H9 (cell line): ENCODE data around the gene SLC16A3. TPM values are rescaled to one million over a fixed set of nuclear protein-coding genes. Genes with fewer than 3 reads are reported as not detected.

ENCODE experiments used
- DNase-seq: peaks from one replicate; pipeline ENCODE4 v3.0.0-alpha.2; 2017
- H2AFZ ChIP-seq: one replicate; pipeline ENCODE4 v1.6.1; 2013; ENCODE audit warnings: mild to moderate bottlenecking, low read length, control low read depth, moderate library complexity
- H2AK5ac ChIP-seq: 2 replicates; pipeline ENCODE4 v1.6.1; 2013; ENCODE audit warnings: low read length, control low read depth, mixed read lengths; ENCODE audit not compliant: insufficient read length
- H2BK120ac ChIP-seq: one replicate; pipeline ENCODE4 v1.6.1; 2013; ENCODE audit warnings: low read depth, mild to moderate bottlenecking, low read length, control low read depth, inconsistent platforms; ENCODE audit not compliant: poor library complexity, severe bottlenecking
- H2BK12ac ChIP-seq: 2 replicates; pipeline ENCODE4 v1.6.1; 2013; ENCODE audit warnings: low read length, control low read depth, mixed read lengths, low read depth; ENCODE audit not compliant: insufficient read length
- H2BK15ac ChIP-seq: 2 replicates; pipeline ENCODE4 v1.6.1; 2013; ENCODE audit warnings: low read depth, low read length, control low read depth
- H2BK20ac ChIP-seq: one replicate; pipeline ENCODE4 v1.6.1; 2013; ENCODE audit warnings: low read depth, mild to moderate bottlenecking, low read length, control low read depth, inconsistent platforms; ENCODE audit not compliant: poor library complexity, severe bottlenecking
- H2BK5ac ChIP-seq: 2 replicates; pipeline ENCODE4 v1.6.1; 2013; ENCODE audit warnings: low read length, control low read depth, mixed read lengths; ENCODE audit not compliant: insufficient read length
- H3K14ac ChIP-seq: 2 replicates; pipeline ENCODE4 v1.6.1; 2013; ENCODE audit warnings: low read length, control low read depth; ENCODE audit not compliant: insufficient read depth
- H3K18ac ChIP-seq: 2 replicates; pipeline ENCODE4 v1.6.1; 2013; ENCODE audit warnings: low read depth, mild to moderate bottlenecking, mixed read lengths, low read length, control low read depth; ENCODE audit not compliant: insufficient read length
- H3K23ac ChIP-seq: 2 replicates; pipeline ENCODE4 v1.6.1; 2013; ENCODE audit warnings: low read length, control low read depth, mixed read lengths, low read depth; ENCODE audit not compliant: insufficient read length
- H3K23me2 ChIP-seq: 2 replicates; pipeline ENCODE4 v1.6.1; 2013; ENCODE audit warnings: low read depth, mild to moderate bottlenecking, mixed read lengths, low read length, control low read depth; ENCODE audit not compliant: insufficient read length, poor library complexity, severe bottlenecking
- H3K27ac ChIP-seq: 2 replicates; pipeline ENCODE4 v1.5.1; 2013; ENCODE audit warnings: low read length, control low read depth, mixed read lengths, low read depth; ENCODE audit not compliant: insufficient read length
- H3K27me3 ChIP-seq: 2 replicates; pipeline ENCODE4 v1.6.1; 2013; ENCODE audit warnings: low read length, control low read depth, inconsistent platforms; ENCODE audit not compliant: insufficient read depth
- H3K4ac ChIP-seq: 2 replicates; pipeline ENCODE4 v1.6.1; 2013; ENCODE audit warnings: low read depth, mild to moderate bottlenecking, control low read depth, inconsistent platforms, low read length, moderate library complexity
- H3K4me1 ChIP-seq: 2 replicates; pipeline ENCODE4 v1.6.1; 2013; ENCODE audit warnings: low read length, control low read depth, inconsistent platforms; ENCODE audit not compliant: insufficient read depth
- H3K4me2 ChIP-seq: 2 replicates; pipeline ENCODE4 v1.6.1; 2013; ENCODE audit warnings: low read length, control low read depth, mixed read lengths; ENCODE audit not compliant: insufficient read length, insufficient read depth
- H3K56ac ChIP-seq: 2 replicates; pipeline ENCODE4 v1.6.1; 2013; ENCODE audit warnings: low read depth, mild to moderate bottlenecking, mixed read lengths, low read length, control low read depth; ENCODE audit not compliant: insufficient read length
- H3K79me1 ChIP-seq: 2 replicates; pipeline ENCODE4 v1.6.1; 2013; ENCODE audit warnings: low read depth, mild to moderate bottlenecking, moderate library complexity, low read length, control low read depth, inconsistent platforms; ENCODE audit not compliant: insufficient read depth, poor library complexity, severe bottlenecking
- H3K79me2 ChIP-seq: 2 replicates; pipeline ENCODE4 v1.6.1; 2013; ENCODE audit warnings: low read length, control low read depth, inconsistent platforms; ENCODE audit not compliant: insufficient read depth
- H3K9ac ChIP-seq: 2 replicates; pipeline ENCODE4 v1.6.1; 2013; ENCODE audit warnings: low read length, control low read depth, mixed read lengths; ENCODE audit not compliant: insufficient read length; ENCODE audit errors: extremely low read depth
- H3K9me3 ChIP-seq: one replicate; pipeline ENCODE4 v1.6.1; 2013; ENCODE audit warnings: low read depth, low read length, inconsistent platforms; ENCODE audit not compliant: control insufficient read depth
- H3T11ph ChIP-seq: one replicate; pipeline ENCODE4 v1.6.1; 2013; ENCODE audit warnings: mild to moderate bottlenecking, low read length, control low read depth, inconsistent platforms
- H4K20me1 ChIP-seq: one replicate; pipeline ENCODE4 v1.6.1; 2013; ENCODE audit not compliant: control insufficient read depth, insufficient read length, insufficient read depth
- H4K5ac ChIP-seq: 2 replicates; pipeline ENCODE4 v1.6.1; 2013; ENCODE audit warnings: low read depth, mild to moderate bottlenecking, mixed read lengths, low read length, control low read depth; ENCODE audit not compliant: insufficient read length
- H4K8ac ChIP-seq: replicated peaks from 2 replicates; pipeline ENCODE4 v1.6.1; 2013; ENCODE audit warnings: low read length, control low read depth, mixed read lengths, low read depth; ENCODE audit not compliant: insufficient read length
- H4K91ac ChIP-seq: 2 replicates; pipeline ENCODE4 v1.6.1; 2013; ENCODE audit warnings: low read depth, mild to moderate bottlenecking, moderate library complexity, mixed read lengths, low read length, control low read depth; ENCODE audit not compliant: insufficient read length
- H3K27ac Mint-ChIP-seq, 3 experiments: 2 replicates in 2 of 3; 3 replicates in 1 of 3; pipeline ENCODE4 v1.8.0; 2020 to 2021; ENCODE audit warnings: mixed read lengths in 3 of 3, mild to moderate bottlenecking in 1 of 3, moderate library complexity in 1 of 3
- H3K27me3 Mint-ChIP-seq: 2 replicates; pipeline ENCODE4 v1.8.0; 2021; ENCODE audit warnings: low read depth, mild to moderate bottlenecking, moderate library complexity, mixed read lengths
- H3K36me3 Mint-ChIP-seq, 3 experiments: 2 replicates in 2 of 3; 3 replicates in 1 of 3; pipeline ENCODE4 v1.8.0; 2020 to 2021; ENCODE audit warnings: low read depth in 3 of 3, mixed read lengths in 3 of 3; ENCODE audit not compliant: insufficient read depth in 1 of 3
- H3K4me1 Mint-ChIP-seq, 2 experiments: 2 replicates each; pipeline ENCODE4 v1.8.0; 2020; ENCODE audit warnings: mixed read lengths in 2 of 2
- H3K4me3 Mint-ChIP-seq, 2 experiments: 2 replicates in 1 of 2; 3 replicates in 1 of 2; pipeline ENCODE4 v1.8.0; 2020 to 2021; ENCODE audit warnings: mild to moderate bottlenecking in 2 of 2, mixed read lengths in 2 of 2, moderate library complexity in 1 of 2
- H3K9me3 Mint-ChIP-seq, 2 experiments: 2 replicates in 1 of 2; 3 replicates in 1 of 2; pipeline ENCODE4 v1.8.0; 2020; ENCODE audit warnings: mild to moderate bottlenecking in 2 of 2, mixed read lengths in 2 of 2, moderate library complexity in 1 of 2
- CTCF ChIP-seq: fragments of 200-600 bp; sonication (generic); conservative IDR thresholded peaks from 3 replicates; pipeline ENCODE4 v1.8.0; 2021; ENCODE audit warnings: antibody characterized with exemption, mild to moderate bottlenecking
- WGBS: extraction: QIAGEN DNeasy Blood & Tissue Kit; methylation state at CpG from one replicate; pipeline ENCODE4 v1.1.7; 2013; ENCODE audit warnings: missing lambda C conversion rate, low lambda C conversion rate, mixed read lengths; ENCODE audit not compliant: insufficient read length; ENCODE audit errors: extremely low coverage; 5-methylcytosine and 5-hydroxymethylcytosine counted together
- total RNA-seq: library from RNA; stranded (reverse); gene quantifications from 2 replicates; pipeline ENCODE4 v1.2.1, GENCODE V29; 2021

Gene SLC16A3
- total RNA-seq, 1 experiment from 2014 or later, result 28.4 TPM

DNA sequence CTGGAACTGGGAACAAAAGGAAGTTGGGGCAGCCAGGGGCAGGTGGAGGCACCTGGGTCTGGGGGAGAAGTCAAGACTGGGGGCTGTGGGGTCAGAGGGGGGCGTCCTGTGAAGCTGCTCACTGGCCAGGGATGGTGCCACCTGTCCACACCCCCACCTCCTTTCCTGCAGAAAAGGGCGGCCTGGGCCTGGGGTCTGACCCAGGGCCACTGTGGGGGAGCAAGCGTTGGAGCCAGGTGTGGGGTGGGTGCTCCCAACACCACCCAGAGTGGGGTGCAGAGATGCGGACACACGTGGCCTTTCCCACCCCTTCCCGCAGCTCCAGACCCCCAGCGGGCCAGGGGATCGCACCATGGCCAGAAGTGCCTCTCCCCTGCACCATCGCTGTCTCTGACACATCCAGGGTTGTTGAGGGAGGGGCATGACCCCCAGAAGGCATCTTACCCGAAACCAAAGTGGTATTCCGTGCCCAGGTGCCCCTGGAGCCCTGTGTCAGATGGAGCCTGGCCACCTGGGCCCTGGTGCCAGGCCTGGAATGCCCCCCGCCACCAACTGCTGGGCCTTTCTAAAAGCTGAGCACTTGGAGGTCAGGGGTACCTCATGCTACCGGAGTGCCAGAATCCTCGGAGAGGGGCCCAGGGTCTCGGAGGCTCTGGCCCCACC is 2.6 kb upstream of the SLC16A3 start:
- Histone ChIP-seq H3K14ac (no peak overlapping the region), H2AK5ac (no peak overlapping the region), H2AFZ (no peak overlapping the region), H2BK20ac (no peak overlapping the region), H3K9ac (no peak overlapping the region), H2BK120ac (no peak overlapping the region), H4K20me1 (peaks cover 2% of the 10 kb centered on the region), H3K79me1 (no peaks in the 10 kb centered on the region), H4K5ac (no peak overlapping the region), H2BK5ac (no peak overlapping the region), H3K27me3 (peaks cover 22% of the 10 kb centered on the region; the same call in 1 of the 2 replicates), H3K79me2 (no peaks in the 10 kb centered on the region), H3K4ac (no peak overlapping the region), H2BK15ac (no peak overlapping the region), H3K4me2 (no peak overlapping the region), H4K8ac (no peak overlapping the region), H2BK12ac (no peak overlapping the region), H3K4me1 (no peaks in the 10 kb centered on the region), H3K56ac (no peak overlapping the region), H3K23me2 (peaks cover 6% of the 10 kb centered on the region), H3K18ac (no peak overlapping the region), H3K9me3 (no peaks in the 10 kb centered on the region), H3K27ac (no peak overlapping the region), H4K91ac (no peak overlapping the region), H3T11ph (no peak overlapping the region), H3K23ac (no peak overlapping the region)
- Mint-ChIP-seq H3K27ac (no peak overlapping the region), H3K27me3 (peaks cover 63% of the 10 kb centered on the region), H3K36me3 (no peaks in the 10 kb centered on the region; a peak in 1 of 7 replicates), H3K4me1 (peaks cover 2 to 4% of the 10 kb centered on the region in 2 experiments; a peak in 3 of 4 replicates), H3K4me3 (no peak overlapping the region), H3K9me3 (0 out of 5 replicates have a peak, but pooled peaks cover 0 to 3% of the 10 kb centered on the region in 2 experiments)
- no CpG with 5 or more reads among the region's 15 CpGs for WGBS
- DNase-seq, result no peak
- no peak for TF ChIP-seq CTCF
